ENCODE results near the gene TIA1.
A peak's percentile ranks its signal among the peaks of the same experiment; 100 is the strongest.

GRCh38 chr2:70248181-70248847 is at the start of gene TIA1:
- TF ChIP-seq POLR2A (IDR thresholded peaks at IDR 0.05; ENCODE audit: low read depth) = no peak
- TF ChIP-seq, protein P1, sequence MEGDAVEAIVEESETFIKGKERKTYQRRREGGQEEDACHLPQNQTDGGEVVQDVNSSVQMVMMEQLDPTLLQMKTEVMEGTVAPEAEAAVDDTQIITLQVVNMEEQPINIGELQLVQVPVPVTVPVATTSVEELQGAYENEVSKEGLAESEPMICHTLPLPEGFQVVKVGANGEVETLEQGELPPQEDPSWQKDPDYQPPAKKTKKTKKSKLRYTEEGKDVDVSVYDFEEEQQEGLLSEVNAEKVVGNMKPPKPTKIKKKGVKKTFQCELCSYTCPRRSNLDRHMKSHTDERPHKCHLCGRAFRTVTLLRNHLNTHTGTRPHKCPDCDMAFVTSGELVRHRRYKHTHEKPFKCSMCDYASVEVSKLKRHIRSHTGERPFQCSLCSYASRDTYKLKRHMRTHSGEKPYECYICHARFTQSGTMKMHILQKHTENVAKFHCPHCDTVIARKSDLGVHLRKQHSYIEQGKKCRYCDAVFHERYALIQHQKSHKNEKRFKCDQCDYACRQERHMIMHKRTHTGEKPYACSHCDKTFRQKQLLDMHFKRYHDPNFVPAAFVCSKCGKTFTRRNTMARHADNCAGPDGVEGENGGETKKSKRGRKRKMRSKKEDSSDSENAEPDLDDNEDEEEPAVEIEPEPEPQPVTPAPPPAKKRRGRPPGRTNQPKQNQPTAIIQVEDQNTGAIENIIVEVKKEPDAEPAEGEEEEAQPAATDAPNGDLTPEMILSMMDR (IDR thresholded peaks at IDR 0.05) = peak in 1 of 3 experiments; percentile 8
- peak; percentile 86 to 92 for TF ChIP-seq POLR2AphosphoS5 (IDR thresholded peaks at IDR 0.05)
- TF ChIP-seq EP300 (IDR thresholded peaks at IDR 0.05) = no peak
